GM21717 (cell line): ENCODE results near the gene FGFR2.

Experiments
- ATAC-seq: cut with Tn5 transposase; IDR thresholded peaks from one replicate; pipeline ENCODE4 v1.9.1; 2021; ENCODE audit warnings: mild to moderate bottlenecking, moderate library complexity; ENCODE audit not compliant: unreplicated experiment

FGFR2 gene

GRCh38 chr10:121497513-121498470 lies 100.5 kb downstream of the FGFR2 start:
- no peak for ATAC-seq

DNA sequence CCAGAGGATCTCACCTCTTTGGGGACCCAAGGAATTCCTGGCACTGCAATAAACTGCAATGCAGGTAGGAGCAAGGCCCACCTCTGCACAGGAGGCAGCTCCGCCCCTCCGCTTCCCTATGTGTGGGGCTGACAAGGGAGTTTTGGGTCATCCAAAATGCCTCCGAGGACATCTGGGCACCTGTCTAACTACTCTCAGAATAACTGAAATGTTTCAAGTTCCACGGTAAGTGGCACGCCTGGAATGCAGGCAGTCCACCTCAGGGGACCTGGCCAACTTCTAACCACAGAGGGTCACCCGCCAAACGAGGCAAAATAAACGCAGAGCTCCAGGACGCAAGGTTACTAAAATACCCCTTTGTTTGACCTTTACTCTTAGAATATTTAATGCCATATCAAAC lies 102.5 kb downstream of the FGFR2 start:
- ATAC-seq = no peak

- ATAC-seq = no peak
Measured at GRCh38 chr10:121494296-121494695, 103.9 kb downstream of the FGFR2 start.

DNA sequence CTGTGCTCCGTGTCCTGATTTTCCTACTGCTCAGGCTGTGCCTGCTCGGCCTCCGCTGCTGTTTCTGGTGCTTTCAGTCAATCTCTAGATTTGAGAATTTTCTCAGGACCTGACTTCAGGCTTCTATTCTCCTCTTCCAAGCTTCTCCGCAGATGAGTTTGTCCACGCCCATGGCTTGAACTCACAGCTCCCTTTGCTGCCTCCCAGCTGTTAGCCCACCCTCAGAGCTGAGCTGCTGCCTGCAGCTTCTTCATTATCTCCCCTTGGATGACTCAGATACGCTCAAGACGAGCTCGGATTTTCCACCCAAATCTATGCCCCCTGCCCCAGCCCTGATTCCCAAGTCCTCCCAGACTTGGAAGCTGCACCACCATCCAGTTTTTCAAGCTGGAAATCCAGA lies 104.7 kb downstream of the FGFR2 start:
- no peak for ATAC-seq

DNA sequence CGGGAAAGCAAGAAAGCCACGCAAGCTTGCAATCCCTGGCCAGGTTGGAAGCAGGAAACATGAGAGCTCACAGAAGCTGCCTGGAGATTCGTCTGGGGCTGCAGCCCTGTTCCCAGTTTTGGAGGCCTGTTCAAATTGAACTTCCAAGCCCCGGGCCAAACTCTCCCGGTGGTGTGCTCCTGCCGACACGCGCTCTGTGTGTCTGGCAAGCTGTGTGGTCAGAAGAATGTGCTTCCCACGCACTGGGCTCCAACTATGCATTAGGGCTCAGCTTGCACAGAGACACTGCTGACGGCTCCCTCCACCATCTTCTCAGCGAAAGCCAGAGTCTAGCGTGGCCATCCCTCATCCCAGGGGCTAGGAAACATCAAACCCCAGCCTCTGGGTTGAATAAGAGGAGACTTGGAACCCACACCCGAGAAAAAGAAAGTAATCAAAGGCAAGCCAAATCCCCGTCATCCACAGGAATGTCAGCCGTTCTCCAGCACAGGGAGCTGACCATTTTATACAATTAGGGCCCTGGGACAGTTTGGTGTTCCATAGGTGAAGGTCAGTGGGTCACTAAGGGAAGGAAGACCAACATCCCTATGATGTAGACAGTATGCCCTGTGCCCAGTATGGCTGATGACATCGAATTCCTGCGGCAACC lies 107.2 kb downstream of the FGFR2 start:
- no peak for ATAC-seq

- no peak for ATAC-seq
Measured at GRCh38 chr10:121485436-121486139, 112.7 kb downstream of the FGFR2 start.

DNA sequence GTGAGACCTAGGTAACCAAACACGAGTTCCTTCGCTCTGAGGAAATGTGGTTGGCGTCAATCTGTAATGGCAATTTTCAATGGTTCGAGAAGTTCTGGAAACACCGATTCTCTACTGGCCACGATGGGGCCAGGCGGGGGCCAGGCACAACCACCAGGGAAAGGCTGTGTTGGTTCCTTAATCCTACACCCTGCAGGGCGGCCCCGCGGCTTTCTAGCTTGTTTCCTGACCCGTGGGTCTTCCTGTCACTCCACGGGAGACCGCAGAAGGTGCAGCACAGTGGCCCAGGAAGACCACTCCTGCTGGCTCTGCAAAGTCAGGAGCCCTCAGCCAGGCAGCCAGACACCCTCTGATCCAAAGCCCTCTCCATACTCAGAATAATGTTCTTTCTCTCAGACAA lies 113.4 kb downstream of the FGFR2 start:
- ATAC-seq = no peak

GRCh38 chr10:121484401-121484800 lies 113.8 kb downstream of the FGFR2 start:
- ATAC-seq = no peak

- no peak for ATAC-seq
Measured at GRCh38 chr10:121481180-121481579, 117.1 kb downstream of the FGFR2 start.

DNA sequence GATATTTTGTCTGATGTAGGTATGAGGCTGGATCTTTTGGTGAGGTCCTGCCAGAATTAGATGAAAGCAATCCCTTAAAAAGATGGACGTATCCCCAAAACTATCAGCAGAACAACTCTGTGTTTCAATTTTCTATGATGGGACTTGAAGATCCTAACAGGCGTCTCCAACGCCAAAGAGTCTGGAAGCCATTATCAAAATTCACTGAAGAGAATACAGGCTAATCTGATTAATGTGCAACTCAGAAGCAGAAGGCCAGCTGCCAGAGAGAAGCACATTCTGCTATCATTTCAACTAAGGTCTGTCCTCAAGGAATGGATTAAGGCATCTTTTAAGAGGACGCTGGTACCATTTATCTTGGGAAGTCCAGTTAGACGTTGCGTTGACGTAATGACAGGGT lies 119.7 kb downstream of the FGFR2 start:
- no peak for ATAC-seq

DNA sequence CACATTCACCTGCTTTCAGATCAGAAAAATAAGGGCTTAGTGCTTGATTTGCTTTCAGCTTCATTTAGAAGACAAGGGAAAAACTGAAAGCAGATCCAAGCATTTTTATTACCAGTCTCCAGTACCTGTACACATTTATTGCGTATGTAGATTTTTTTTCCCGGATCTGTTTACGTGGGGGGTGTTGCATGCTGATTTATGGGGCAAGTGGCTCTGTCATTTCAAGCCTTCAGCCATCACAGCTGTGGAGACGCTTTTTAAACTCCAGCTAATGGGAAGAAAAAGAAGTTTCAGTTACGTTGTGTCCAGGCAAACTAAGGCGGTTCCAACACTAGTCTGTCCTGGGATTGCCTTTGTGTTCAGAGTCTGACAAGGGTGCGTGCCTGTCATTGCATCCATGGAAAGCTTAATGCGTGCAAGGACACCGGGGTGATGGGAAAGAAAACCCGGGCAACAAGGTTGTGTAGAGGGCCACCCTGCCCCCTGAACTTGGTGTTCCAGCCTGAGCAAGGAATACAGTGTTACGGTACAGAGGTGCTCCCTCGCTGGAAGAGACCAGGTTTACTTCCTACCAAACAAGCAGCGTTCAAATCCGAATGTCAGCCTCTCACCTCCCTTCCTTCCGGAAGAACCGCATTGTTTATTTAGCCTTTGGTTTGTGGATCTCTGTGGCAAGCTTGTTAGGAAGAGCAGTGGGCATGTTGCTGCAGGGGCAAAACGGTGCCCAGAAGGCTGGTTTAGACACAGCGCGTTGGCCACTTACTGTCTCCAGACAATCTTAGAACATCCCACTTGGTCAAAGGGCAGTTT lies 128.2 kb downstream of the FGFR2 start:
- ATAC-seq = no peak

DNA sequence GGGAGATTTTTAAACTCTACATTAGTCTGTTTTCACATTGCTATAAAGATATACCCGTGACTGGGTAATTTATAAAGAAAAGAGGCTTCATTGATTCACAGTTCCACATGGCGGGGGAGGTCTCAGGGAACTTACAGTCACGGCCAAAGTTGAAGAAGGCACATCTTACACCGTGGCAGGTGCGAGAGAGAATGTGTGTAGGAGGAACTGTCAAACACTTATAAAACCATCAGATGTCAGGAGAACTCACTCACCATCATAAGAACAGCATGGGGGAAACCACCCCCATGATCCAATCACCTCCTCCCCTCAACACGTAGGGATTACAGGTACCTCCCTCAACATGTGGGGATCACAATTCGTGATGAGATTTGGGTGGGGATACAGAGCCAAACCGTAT lies 129.5 kb downstream of the FGFR2 start:
- no peak for ATAC-seq

- ATAC-seq = no peak
Measured at GRCh38 chr10:121466424-121466823, 131.8 kb downstream of the FGFR2 start.

DNA sequence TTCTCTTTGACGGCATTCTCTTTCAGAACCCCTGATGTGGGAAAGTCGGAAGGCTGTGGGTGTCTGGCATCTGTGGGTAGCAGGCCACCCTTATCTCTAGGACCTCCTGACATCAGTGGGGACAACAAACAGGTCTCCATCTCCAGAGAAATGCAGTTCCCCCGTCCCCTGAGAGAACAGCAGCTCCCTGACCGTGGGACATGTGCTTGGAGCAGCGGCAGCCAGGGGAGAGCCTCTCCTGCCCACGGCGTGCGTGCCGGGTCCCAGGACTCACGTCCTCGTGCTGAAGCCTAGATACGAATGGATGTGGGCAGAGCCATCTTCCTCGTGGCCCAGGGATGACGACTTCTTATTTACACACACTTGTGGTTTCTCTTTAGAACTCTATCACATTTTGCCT lies 133.0 kb downstream of the FGFR2 start:
- ATAC-seq = no peak

DNA sequence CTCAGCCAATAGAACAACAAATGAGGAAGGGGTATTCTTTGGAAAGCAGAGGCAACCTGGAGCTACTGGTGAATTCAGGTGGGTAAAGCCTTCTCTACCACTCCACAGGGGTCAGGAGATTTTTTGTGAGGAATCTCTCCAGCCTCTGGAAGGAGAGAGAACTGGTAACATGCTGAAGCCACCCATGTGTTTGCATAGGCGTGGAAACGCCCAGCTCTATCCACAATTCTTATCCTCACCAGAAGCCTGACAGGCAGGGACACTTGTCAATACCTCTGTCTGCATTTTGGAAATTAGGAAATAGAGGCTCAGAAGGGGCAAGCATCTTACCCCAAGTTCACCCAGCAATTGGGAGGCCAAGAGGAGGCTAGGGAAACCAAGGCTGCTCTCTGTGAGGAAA lies 133.7 kb downstream of the FGFR2 start:
- no peak for ATAC-seq

DNA sequence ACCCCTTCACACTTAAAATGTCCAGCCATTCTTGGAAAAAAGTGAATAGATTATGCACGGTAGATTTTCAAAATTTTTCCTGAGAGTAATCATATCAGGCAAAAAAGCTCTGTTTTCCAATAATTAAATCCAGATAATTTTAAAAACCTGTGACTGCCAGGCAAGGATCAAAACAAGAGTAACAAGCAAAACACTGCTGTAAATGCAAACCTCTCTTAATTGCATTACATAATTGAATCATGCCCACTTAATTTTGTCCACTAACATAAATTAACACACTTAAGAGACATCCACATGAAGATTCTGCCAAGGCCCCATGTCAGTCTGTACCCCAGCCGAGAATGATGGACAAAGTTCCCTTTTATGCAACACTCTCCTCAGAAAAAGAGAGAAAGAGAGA lies 135.3 kb downstream of the FGFR2 start:
- ATAC-seq = no peak

DNA sequence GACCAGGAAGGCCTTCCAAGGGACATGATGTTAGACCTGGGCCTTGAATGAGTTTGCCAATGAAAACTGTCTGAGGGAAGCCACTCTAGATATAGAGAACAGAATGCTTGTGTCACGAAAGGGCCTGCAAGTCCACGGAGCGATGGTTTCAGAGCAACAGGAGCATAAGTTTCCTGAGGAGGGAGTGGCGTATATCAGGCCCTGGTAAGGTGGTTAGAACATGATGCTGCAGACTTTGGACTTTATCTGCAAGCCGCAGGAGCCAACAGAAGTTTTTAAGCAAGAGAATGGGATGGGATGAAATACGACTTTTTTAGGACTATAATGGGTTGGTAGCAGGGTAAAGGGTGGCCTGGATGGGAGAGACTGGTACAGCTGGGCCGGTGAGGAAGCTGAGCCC lies 136.0 kb downstream of the FGFR2 start:
- ATAC-seq = no peak

DNA sequence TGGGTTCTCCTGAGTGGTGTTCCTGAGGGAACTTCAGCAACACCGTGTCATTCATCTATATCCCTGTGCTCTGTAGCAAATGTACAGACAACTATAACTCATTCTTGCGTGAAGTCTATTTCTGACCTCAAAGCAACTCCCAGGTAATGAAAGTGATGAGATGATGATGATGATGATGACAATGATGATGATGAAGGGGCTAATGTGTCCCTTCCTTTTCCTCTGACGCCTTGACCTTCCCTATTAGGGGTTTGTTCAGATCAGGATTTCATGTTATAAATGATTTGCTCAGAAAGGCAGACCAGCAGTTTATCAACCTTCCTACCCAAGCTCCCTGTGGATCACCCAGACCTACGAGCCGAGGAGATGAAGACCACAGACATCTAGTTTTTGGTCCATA lies 136.9 kb downstream of the FGFR2 start:
- no peak for ATAC-seq

GRCh38 chr10:121460733-121461132 lies 137.5 kb downstream of the FGFR2 start:
- ATAC-seq = no peak

DNA sequence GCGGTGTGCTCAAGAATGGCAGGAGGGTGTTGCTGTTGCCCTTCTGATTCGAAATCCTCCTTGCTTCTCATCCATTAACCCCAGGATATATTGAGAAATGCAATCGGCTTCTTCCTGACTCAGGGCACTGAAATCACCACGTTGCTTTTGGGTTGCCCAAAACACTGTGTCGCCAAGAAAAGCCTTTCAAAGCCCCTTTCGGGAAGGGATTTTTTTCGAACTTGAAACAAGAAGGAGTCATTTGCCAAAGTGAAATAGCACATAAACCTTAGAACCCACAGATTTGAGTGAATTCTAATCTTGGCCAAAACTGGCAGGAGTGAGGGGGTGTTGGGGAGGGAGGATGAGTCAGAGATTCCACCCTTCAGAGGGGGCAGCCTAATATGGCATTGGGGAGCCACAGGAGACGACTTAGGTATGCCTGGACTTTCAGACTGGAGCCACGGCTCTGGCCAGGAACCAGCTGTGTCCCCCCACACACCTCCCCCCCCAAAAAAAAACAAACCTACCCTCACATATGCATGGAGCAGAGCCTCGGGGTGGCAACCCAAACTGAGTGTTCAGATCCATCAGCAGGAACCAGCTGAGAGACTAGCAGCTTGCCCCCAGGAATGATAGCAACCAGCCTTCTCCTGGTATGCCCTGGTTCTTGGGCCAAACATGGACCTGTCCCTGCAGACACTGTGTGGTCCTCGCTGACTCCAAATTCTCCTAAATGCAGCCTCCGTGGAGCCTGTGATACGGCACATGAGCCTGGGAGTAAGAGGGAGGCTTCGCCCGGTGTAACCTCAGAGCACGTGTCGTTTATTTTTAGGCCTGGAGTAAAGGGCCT lies 138.4 kb downstream of the FGFR2 start:
- no peak for ATAC-seq
